Measurements from ENCODE around the gene ELAVL4.
"Not testable (repeated sequence)": the region's sequence is repeated elsewhere in the genome, so short reads cannot be mapped to it uniquely, and the experiment has no call there.

Gene ELAVL4

GRCh38 chr1:50126927-50127715 is 18.4 kb downstream of the ELAVL4 start:
- no peak for DNase-seq (ENCODE audit: low spot score)

GRCh38 chr1:50129201-50129600 is 20.5 kb downstream of the ELAVL4 start:
- DNase-seq (ENCODE audit: low spot score): no peak

- no peak for DNase-seq (ENCODE audit: low spot score)
Measured at GRCh38 chr1:50132347-50132894, 23.7 kb downstream of the ELAVL4 start.

- DNase-seq (ENCODE audit: low spot score): no peak
Measured at GRCh38 chr1:50135716-50136115, 27.0 kb downstream of the ELAVL4 start.

- DNase-seq (ENCODE audit: low spot score): no peak
Measured at GRCh38 chr1:50139339-50140181, 30.8 kb downstream of the ELAVL4 start.

GRCh38 chr1:50140182-50140447 is 31.4 kb downstream of the ELAVL4 start:
- no peak for DNase-seq (ENCODE audit: low spot score)

GRCh38 chr1:50147191-50147850 is 38.6 kb downstream of the ELAVL4 start:
- DNase-seq (ENCODE audit: low spot score): no peak

- DNase-seq (ENCODE audit: low spot score): no peak
Measured at GRCh38 chr1:50148142-50148923, 39.6 kb downstream of the ELAVL4 start.

GRCh38 chr1:50152236-50152635 is 43.5 kb downstream of the ELAVL4 start:
- no peak for DNase-seq (ENCODE audit: low spot score)

GRCh38 chr1:50155541-50155940 is 46.8 kb downstream of the ELAVL4 start:
- DNase-seq (ENCODE audit: low spot score): no peak

- DNase-seq (ENCODE audit: low spot score): no peak
Measured at GRCh38 chr1:50156241-50157010, 47.7 kb downstream of the ELAVL4 start.

- no peak for DNase-seq (ENCODE audit: low spot score)
Measured at GRCh38 chr1:50157306-50157941, 48.7 kb downstream of the ELAVL4 start.

- DNase-seq (ENCODE audit: low spot score): no peak
Measured at GRCh38 chr1:50158421-50158820, 49.7 kb downstream of the ELAVL4 start.

GRCh38 chr1:50163680-50164079 is 55.0 kb downstream of the ELAVL4 start:
- DNase-seq (ENCODE audit: low spot score): no peak

- not testable (repeated sequence) for DNase-seq (ENCODE audit: low spot score)
Measured at GRCh38 chr1:50166351-50166750, 57.6 kb downstream of the ELAVL4 start.

- no peak for DNase-seq (ENCODE audit: low spot score)
Measured at GRCh38 chr1:50172299-50172698, 63.6 kb downstream of the ELAVL4 start.

GRCh38 chr1:50174101-50174500 is 65.4 kb downstream of the ELAVL4 start:
- no peak for DNase-seq (ENCODE audit: low spot score)

GRCh38 chr1:50175719-50176639 is 67.3 kb downstream of the ELAVL4 start:
- no peak for DNase-seq (ENCODE audit: low spot score)

- DNase-seq (ENCODE audit: low spot score): no peak
Measured at GRCh38 chr1:50177994-50178393, 69.3 kb downstream of the ELAVL4 start.
